ENCODE results near the gene TMEM252.

DNA sequence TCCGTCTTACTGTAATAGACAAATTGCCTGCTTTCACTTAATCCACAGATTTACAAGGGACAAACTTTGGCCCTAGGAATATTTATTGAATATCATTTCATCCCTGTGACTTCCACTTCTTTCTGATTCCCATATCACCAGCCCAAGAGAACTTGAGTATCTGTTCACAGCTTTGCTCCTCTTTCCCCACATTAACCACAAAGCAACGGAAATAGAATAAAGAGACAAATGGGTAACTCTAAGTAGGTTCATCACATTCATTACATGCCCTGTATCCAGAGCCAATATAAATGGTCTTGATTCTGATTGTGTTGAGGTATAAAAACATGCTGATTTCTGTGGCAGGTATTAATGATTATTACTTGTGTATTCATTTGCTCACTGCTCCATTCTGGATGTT, 41.9 kb downstream of the TMEM252 start:
- TF ChIP-seq, protein P1, sequence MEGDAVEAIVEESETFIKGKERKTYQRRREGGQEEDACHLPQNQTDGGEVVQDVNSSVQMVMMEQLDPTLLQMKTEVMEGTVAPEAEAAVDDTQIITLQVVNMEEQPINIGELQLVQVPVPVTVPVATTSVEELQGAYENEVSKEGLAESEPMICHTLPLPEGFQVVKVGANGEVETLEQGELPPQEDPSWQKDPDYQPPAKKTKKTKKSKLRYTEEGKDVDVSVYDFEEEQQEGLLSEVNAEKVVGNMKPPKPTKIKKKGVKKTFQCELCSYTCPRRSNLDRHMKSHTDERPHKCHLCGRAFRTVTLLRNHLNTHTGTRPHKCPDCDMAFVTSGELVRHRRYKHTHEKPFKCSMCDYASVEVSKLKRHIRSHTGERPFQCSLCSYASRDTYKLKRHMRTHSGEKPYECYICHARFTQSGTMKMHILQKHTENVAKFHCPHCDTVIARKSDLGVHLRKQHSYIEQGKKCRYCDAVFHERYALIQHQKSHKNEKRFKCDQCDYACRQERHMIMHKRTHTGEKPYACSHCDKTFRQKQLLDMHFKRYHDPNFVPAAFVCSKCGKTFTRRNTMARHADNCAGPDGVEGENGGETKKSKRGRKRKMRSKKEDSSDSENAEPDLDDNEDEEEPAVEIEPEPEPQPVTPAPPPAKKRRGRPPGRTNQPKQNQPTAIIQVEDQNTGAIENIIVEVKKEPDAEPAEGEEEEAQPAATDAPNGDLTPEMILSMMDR (IDR thresholded peaks at IDR 0.05) = no peak
- no peak for TF ChIP-seq POLR2A (IDR thresholded peaks at IDR 0.05)

All from lower leg skin (tissue), 3 donors.